Adrenal gland (tissue), 5 donors: ENCODE data around the gene TUBA4B.

Experiments used
- POLR2A ChIP-seq, 2 donors: fragments of 450-650 bp; IDR thresholded peaks; one replicate each; pipeline ENCODE4 v1.6.1; 2017; ENCODE audit warnings: antibody characterized with exemption in 2 of 2, mild to moderate bottlenecking in 2 of 2, moderate library complexity in 1 of 2
- TF ChIP-seq, protein P1 (sequence below), 6 experiments: fragments of 450-650 bp in 4 of 6; fragments of 200-600 bp in 2 of 6; sonication (generic) in 1 of 6; IDR thresholded peaks; 1 replicate in 5 of 6; 2 replicates in 1 of 6; pipeline versions ENCODE4 v1.5.1 to v1.8.0; 2016 to 2021; ENCODE audit warnings: antibody characterized with exemption in 6 of 6, mild to moderate bottlenecking in 2 of 6, moderate library complexity in 1 of 6
- donor health status: DM: no; HTN: no; CAD: no.

DNA sequence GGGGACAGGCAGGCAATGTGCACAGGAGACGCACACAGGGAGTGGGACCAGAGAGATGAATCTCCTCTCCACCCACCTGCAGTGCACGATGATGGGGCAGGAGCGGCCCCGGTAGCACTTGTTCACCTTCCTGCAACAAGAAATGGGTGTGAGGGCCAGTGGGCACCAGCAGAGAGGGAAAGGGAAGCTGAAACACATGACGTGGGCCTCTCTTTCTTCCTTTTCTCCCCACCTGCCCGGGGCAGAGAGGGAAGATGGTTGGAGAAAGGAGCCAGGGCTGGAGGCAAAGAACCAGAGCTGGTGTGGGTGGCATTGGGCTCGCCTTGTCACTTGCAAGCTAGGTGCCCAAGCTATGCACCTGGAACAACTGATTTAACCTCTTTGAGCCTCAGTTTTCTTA lies 38.4 kb downstream of the TUBA4B start:
- TF ChIP-seq, protein P1, sequence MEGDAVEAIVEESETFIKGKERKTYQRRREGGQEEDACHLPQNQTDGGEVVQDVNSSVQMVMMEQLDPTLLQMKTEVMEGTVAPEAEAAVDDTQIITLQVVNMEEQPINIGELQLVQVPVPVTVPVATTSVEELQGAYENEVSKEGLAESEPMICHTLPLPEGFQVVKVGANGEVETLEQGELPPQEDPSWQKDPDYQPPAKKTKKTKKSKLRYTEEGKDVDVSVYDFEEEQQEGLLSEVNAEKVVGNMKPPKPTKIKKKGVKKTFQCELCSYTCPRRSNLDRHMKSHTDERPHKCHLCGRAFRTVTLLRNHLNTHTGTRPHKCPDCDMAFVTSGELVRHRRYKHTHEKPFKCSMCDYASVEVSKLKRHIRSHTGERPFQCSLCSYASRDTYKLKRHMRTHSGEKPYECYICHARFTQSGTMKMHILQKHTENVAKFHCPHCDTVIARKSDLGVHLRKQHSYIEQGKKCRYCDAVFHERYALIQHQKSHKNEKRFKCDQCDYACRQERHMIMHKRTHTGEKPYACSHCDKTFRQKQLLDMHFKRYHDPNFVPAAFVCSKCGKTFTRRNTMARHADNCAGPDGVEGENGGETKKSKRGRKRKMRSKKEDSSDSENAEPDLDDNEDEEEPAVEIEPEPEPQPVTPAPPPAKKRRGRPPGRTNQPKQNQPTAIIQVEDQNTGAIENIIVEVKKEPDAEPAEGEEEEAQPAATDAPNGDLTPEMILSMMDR (IDR thresholded peaks at IDR 0.05): no peak
- TF ChIP-seq POLR2A (IDR thresholded peaks at IDR 0.05): no peak
